HG03460 (cell line): Measurements from ENCODE around the gene ARL3.
A peak's percentile ranks its signal among the peaks of the same experiment; 100 is the strongest.
"Not testable (repeated sequence)": the region's sequence is repeated elsewhere in the genome, so short reads cannot be mapped to it uniquely, and the experiment has no call there.

Experiments used
- ATAC-seq: cut with Tn5 transposase; IDR thresholded peaks from one replicate; pipeline ENCODE4 v1.9.1; 2021; ENCODE audit not compliant: unreplicated experiment

ARL3 gene

GRCh38 chr10:102674566-102674965, 39.6 kb downstream of the ARL3 start:
- ATAC-seq = no peak

GRCh38 chr10:102673819-102674511, 40.2 kb downstream of the ARL3 start:
- ATAC-seq = no peak

GRCh38 chr10:102673236-102673818, 40.9 kb downstream of the ARL3 start:
- ATAC-seq = no peak

- no peak for ATAC-seq
These were observed 43.2 kb downstream of the ARL3 start for GRCh38 chr10:102670871-102671434.

- ATAC-seq = no peak
These were observed 44.0 kb downstream of the ARL3 start for GRCh38 chr10:102670065-102670670.

GRCh38 chr10:102669206-102670064, 44.8 kb downstream of the ARL3 start:
- no peak for ATAC-seq

GRCh38 chr10:102668326-102669107, 45.7 kb downstream of the ARL3 start:
- no peak for ATAC-seq

GRCh38 chr10:102667411-102667810, 46.8 kb downstream of the ARL3 start:
- not testable (repeated sequence) for ATAC-seq

GRCh38 chr10:102665904-102666509, 48.2 kb downstream of the ARL3 start:
- no peak for ATAC-seq

- peak; percentile 20 for ATAC-seq
These were observed 52.6 kb downstream of the ARL3 start for GRCh38 chr10:102661658-102662028.

GRCh38 chr10:102660888-102661657, 53.1 kb downstream of the ARL3 start:
- ATAC-seq = peak; percentile 74

GRCh38 chr10:102658802-102659201, 55.4 kb downstream of the ARL3 start:
- ATAC-seq = no peak

- no peak for ATAC-seq
These were observed 56.0 kb downstream of the ARL3 start for GRCh38 chr10:102657984-102658724.

- ATAC-seq = no peak
These were observed 56.7 kb downstream of the ARL3 start for GRCh38 chr10:102657451-102657850.

- no peak for ATAC-seq
These were observed 57.3 kb downstream of the ARL3 start for GRCh38 chr10:102656791-102657371.

- no peak for ATAC-seq
These were observed 58.2 kb downstream of the ARL3 start for GRCh38 chr10:102656026-102656425.

- no peak for ATAC-seq
These were observed 59.2 kb downstream of the ARL3 start for GRCh38 chr10:102654969-102655368.

- no peak for ATAC-seq
These were observed 59.6 kb downstream of the ARL3 start for GRCh38 chr10:102654566-102654965.
